ENCODE results near the gene DAGLA.

DAGLA gene

DNA sequence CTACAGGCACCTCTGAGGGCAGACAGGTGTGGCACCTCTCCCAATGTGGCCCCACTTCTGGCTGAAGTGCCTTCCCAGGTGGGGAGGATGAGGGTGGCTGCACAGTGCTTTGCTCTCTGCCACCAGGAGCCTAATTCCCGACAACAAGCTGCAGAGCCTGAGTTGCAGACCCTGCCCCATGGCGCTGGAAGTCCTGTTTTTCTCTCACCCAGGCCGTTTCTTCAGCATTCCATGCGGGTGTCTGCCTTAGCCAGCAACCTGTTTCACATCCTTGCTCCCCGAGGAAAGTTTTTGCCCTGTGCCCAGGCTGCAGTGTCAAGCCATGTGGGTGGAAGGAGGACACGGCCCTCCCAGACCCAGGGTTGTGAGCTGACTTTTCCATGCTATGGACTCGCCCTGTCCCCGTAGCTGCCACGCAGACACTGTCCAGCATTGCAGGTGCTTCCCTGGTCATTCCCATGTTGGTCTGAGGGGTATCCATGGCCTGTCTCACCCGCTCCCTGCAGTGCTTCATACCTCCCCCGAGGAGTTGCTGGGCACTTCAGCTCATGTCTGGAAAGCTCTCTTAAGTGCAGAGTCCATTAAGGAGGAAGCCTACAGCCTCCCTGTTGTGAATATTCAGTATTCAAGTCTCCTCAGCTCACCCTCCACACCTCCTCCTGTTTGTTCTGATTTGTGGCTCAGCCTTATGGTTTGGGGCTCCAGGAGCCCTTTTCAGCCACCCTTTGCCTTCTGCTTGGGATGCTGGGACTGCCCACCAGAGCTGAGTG is 2.9 kb downstream of the DAGLA start:
- H3K27ac ChIP-seq = no peak overlapping the region
- TF ChIP-seq ZFX (IDR thresholded peaks at IDR 0.05) (no peak), CTCF (conservative IDR thresholded peaks at IDR 0.05) (no peak)

DNA sequence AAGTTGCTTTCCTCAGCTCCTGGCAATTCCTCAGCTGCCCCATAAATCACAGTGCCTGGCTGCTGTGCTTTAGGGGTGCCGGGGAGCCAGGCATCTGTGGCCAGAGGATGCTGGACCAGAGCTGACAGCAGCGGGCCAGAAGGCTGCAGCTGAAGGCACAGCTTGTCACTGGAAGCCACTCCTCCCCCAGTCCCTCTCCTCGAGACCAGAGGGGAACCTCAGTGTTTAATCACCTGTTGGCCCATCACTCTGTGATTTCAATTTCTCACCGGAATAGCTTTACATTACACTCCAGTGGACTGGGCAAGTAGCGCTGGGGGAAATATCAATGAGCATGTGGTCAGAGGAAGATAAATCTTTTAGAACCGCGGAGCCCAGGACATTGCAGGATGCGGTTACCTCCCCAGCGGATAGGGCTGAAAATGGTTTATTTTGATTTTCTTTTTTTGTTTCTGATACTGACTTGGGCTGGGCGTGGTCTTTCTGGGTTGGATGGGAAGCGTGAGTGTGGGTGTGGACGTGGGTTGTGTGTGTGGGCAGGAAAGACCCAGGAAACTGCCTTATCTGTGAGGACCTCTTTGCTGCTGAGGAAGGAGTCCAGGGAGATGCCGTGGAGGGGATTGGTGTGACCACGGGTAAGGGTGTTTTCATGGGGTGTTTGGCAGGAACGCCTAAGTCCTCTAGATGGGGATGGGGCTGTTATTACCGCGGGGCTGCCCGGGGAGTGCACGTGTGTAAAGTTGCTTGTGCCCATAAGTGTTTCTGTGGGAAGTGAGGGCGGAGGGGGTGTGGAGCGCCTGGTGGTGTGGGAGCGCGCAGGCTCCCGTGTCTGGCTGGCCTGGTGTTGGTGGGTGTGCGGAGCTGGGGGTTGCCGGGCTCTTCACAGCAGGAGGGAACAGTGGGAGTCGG is 4.0 kb downstream of the DAGLA start:
- TF ChIP-seq ZFX (IDR thresholded peaks at IDR 0.05) (no peak), CTCF (conservative IDR thresholded peaks at IDR 0.05) (no peak)
- no peak overlapping the region for H3K27ac ChIP-seq

DNA sequence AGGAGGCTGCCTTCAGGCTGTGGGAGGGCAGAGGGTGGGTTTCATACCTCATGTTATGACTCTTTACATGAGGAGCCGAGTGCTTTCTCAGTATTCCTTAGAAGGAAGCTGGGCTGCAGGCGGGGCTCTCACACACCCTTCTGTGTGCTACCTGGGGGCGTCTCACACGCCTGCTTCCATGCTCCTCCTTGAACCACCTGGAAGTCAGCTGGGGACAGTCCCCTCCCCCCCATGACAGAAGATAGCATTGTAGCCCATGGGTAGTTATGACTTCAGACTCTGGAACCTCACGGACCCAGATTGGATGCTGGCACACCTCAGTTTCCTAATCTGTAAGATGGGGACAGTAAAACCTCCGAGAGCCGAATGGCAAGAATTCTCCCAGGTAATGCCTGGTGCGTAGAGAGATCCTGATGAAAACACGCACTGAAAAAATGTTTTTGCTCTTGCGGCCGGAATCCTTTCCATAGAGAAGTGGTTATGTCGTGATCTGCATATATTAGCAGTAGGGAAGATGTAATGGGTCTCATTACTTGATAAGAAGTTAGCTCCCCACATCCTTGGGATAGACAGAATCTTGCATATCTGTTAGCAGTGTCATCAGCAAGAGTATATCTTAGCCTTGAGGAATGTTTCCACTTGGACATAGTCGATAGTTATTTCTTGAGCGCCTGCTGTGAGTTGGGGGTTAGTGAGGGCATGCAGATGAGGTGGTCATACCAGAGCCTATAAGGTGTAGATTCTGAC is 4.9 kb downstream of the DAGLA start:
- H3K27ac ChIP-seq = no peak overlapping the region
- no peak for TF ChIP-seq CTCF (conservative IDR thresholded peaks at IDR 0.05)
- TF ChIP-seq ZFX (IDR thresholded peaks at IDR 0.05) = no peak

- TF ChIP-seq ZFX (IDR thresholded peaks at IDR 0.05) = no peak
- no peak for TF ChIP-seq CTCF (conservative IDR thresholded peaks at IDR 0.05)
These were observed 5.4 kb downstream of the DAGLA start for GRCh38 chr11:61685617-61685967.

DNA sequence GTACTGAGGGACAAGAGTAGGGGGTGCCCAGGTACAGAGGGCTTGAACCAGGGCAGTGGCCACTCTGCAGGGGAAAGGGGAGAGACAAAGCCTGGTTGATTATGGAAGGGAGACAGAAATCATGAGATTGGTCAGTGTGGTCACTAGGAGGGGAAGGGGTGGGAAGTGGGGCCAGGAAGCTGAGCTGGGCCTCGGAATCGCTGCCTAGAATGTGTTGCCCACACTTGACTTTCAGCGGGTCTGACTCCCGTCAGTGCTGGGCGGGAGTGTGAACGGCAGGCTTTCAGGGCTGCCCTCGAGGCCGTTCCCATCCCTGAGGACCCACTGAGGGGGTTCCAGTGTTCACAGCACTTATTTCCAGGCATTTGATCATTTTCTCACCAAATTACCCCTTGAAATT is 5.9 kb downstream of the DAGLA start:
- H3K27ac ChIP-seq = no peak overlapping the region
- TF ChIP-seq CTCF (conservative IDR thresholded peaks at IDR 0.05) (no peak), ZFX (IDR thresholded peaks at IDR 0.05) (no peak)

More at GRCh38 chr11:61685617-61685967, 5.4 kb downstream of the DAGLA start:
- H3K27ac ChIP-seq = no peak overlapping the region

DNA sequence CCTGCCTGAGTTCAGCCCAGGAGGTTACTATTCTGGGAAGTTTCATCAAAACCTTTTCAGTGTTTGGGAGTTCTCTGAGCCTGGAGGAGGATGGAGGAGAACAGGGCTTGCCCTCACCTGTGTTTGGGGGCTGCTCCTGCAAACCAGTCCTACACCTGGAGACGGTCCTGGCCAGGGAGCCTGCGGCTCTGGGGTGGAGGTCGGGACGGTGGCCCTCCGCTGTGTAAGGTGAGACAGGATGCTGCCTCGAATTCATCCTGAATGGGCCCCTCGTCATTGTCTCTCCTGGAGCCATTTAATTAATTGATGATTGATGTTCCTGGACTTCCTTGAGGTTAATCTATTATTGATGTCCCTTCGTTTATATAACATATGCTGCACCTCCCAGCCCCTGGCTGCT is 6.3 kb downstream of the DAGLA start:
- no peak overlapping the region for H3K27ac ChIP-seq
- no peak for TF ChIP-seq CTCF (conservative IDR thresholded peaks at IDR 0.05)
